ENCODE measurements around the gene GPD2. TPM values are rescaled to one million over a fixed set of nuclear protein-coding genes. Genes with fewer than 3 reads are reported as not detected.

The GPD2 gene
- polyA plus RNA-seq, 1 donor (not counting 4 experiments of a cell fraction or from before 2014, with no cell fraction given), result 27.6 TPM

DNA sequence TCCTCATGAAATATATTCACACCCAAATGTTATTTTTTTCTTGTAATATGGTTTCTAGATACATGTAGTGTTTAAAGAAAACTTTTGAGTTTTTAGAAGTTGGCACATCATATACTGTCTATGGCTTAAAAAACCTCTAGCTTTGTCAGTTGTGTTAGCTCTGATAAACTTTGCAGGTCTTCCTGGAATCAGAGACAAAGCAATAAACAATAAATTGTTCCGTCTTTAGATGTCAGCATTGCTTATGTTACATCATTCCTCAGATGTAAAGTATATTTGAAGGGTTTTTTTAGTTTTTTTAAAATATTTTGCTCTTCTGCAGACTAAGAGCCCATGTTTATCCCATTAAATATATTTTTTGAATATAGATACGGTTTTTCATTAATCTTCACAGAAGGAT lies 145.1 kb downstream of the GPD2 start:
- Histone ChIP-seq H3K27me3 (ENCODE audit: control insufficient read depth, extremely low read depth, insufficient read depth, low read length) (no peaks in the 10 kb centered on the region), H3K36me3 (ENCODE audit: control insufficient read depth in 2 of 2, extremely low read depth in 1 of 2, insufficient read depth in 2 of 2, low read length in 2 of 2) (peaks cover 0 to 2% of the 10 kb centered on the region in 2 experiments), H3K27ac (ENCODE audit: control insufficient read depth, insufficient read depth, low read length) (no peak overlapping the region), H3K9me1 (ENCODE audit: control insufficient read depth, extremely low read depth, insufficient read depth, low read length) (no peaks in the 10 kb centered on the region), H3K4me2 (ENCODE audit: control insufficient read depth, extremely low read depth, insufficient read depth, low read depth, low read length) (no peak overlapping the region), H3K9ac (ENCODE audit: control insufficient read depth, extremely low read depth, insufficient read depth, low read length) (no peak overlapping the region), H2AFZ (ENCODE audit: control insufficient read depth, low read length) (no peak overlapping the region), H3K79me2 (ENCODE audit: control insufficient read depth, insufficient read depth, low read length) (no peaks in the 10 kb centered on the region), H4K20me1 (ENCODE audit: control insufficient read depth, extremely low read depth, insufficient read depth, low read length) (no peaks in the 10 kb centered on the region), H3K4me3 (ENCODE audit: control insufficient read depth in 2 of 3, extremely low read depth in 1 of 3, insufficient read depth in 2 of 3, low read depth in 1 of 3, low read length in 3 of 3) (no peak overlapping the region), H3K9me3 (ENCODE audit: control insufficient read depth, low read depth, low read length) (no peaks in the 10 kb centered on the region), H3K4me1 (ENCODE audit: control insufficient read depth, extremely low read depth, insufficient read depth, low read length) (no peaks in the 10 kb centered on the region)
- dilution Hi-C loops (cut with MboI; ENCODE audit: extremely low pct_ligation_motif_present, low sequenced_read_pairs), result no loop called here
- no peak for DNase-seq (ENCODE audit: low read depth, low spot score)
- no peak for FAIRE-seq
- TF ChIP-seq, protein P1, sequence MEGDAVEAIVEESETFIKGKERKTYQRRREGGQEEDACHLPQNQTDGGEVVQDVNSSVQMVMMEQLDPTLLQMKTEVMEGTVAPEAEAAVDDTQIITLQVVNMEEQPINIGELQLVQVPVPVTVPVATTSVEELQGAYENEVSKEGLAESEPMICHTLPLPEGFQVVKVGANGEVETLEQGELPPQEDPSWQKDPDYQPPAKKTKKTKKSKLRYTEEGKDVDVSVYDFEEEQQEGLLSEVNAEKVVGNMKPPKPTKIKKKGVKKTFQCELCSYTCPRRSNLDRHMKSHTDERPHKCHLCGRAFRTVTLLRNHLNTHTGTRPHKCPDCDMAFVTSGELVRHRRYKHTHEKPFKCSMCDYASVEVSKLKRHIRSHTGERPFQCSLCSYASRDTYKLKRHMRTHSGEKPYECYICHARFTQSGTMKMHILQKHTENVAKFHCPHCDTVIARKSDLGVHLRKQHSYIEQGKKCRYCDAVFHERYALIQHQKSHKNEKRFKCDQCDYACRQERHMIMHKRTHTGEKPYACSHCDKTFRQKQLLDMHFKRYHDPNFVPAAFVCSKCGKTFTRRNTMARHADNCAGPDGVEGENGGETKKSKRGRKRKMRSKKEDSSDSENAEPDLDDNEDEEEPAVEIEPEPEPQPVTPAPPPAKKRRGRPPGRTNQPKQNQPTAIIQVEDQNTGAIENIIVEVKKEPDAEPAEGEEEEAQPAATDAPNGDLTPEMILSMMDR (optimal IDR thresholded peaks at IDR 0.05 in 1 of 3, IDR thresholded peaks at IDR 0.05 in 1 of 3, conservative IDR thresholded peaks at IDR 0.05 in 1 of 3; ENCODE audit: extremely low read depth in 1 of 3, insufficient read depth in 2 of 3, low read length in 3 of 3), result no peak
- TF ChIP-seq EZH2 (IDR thresholded peaks at IDR 0.05; ENCODE audit: low read length), result no peak

DNA sequence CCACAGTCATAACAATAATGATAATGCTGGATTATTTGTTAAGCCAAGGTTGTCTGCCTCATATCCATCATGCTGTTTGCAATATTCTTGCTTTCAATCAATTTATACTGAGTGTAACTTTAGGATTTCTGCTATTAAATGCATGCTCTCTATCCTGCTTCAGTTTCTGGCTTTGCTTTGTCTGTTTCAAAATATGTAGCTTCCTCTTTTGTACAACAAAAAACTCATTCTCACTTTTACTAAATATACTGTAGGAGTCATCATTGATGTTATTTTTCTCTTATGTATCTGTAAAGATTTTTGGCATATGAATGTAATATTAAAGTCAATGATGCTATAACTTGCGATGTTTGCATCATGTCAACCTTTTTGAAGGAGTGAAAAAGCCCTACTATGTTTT lies 149.3 kb downstream of the GPD2 start:
- H3K27me3 ChIP-seq (ENCODE audit: control insufficient read depth, extremely low read depth, insufficient read depth, low read length), result no peaks in the 10 kb centered on the region
- no peaks in the 10 kb centered on the region for H4K20me1 ChIP-seq (ENCODE audit: control insufficient read depth, extremely low read depth, insufficient read depth, low read length)
- H3K79me2 ChIP-seq (ENCODE audit: control insufficient read depth, insufficient read depth, low read length), result no peaks in the 10 kb centered on the region
- H3K9me3 ChIP-seq (ENCODE audit: control insufficient read depth, low read depth, low read length), result no peaks in the 10 kb centered on the region
- TF ChIP-seq, protein P1 (optimal IDR thresholded peaks at IDR 0.05 in 1 of 3, IDR thresholded peaks at IDR 0.05 in 1 of 3, conservative IDR thresholded peaks at IDR 0.05 in 1 of 3; ENCODE audit: extremely low read depth in 1 of 3, insufficient read depth in 2 of 3, low read length in 3 of 3), result no peak
- TF ChIP-seq EZH2 (IDR thresholded peaks at IDR 0.05; ENCODE audit: low read length), result no peak
- no peak overlapping the region for H3K9ac ChIP-seq (ENCODE audit: control insufficient read depth, extremely low read depth, insufficient read depth, low read length)
- no peaks in the 10 kb centered on the region for H3K9me1 ChIP-seq (ENCODE audit: control insufficient read depth, extremely low read depth, insufficient read depth, low read length)
- FAIRE-seq (no peak), DNase-seq (ENCODE audit: low read depth, low spot score) (no peak)
- H3K27ac ChIP-seq (ENCODE audit: control insufficient read depth, insufficient read depth, low read length), result no peak overlapping the region
- no peaks in the 10 kb centered on the region for H3K4me1 ChIP-seq (ENCODE audit: control insufficient read depth, extremely low read depth, insufficient read depth, low read length)
- dilution Hi-C loops (cut with MboI; ENCODE audit: extremely low pct_ligation_motif_present, low sequenced_read_pairs), result no loop called here
- H2AFZ ChIP-seq (ENCODE audit: control insufficient read depth, low read length), result no peak overlapping the region
- H3K4me2 ChIP-seq (ENCODE audit: control insufficient read depth, extremely low read depth, insufficient read depth, low read depth, low read length), result no peak overlapping the region
- H3K4me3 ChIP-seq (ENCODE audit: control insufficient read depth in 2 of 3, extremely low read depth in 1 of 3, insufficient read depth in 2 of 3, low read depth in 1 of 3, low read length in 3 of 3), result no peak overlapping the region
- H3K36me3 ChIP-seq (ENCODE audit: control insufficient read depth in 2 of 2, extremely low read depth in 1 of 2, insufficient read depth in 2 of 2, low read length in 2 of 2), result peaks cover 0 to 2% of the 10 kb centered on the region in 2 experiments

Data from keratinocyte (primary cell).